Measurements from ENCODE around the gene B4GALT3.

Gene B4GALT3

GRCh38 chr1:161182214-161182613 is 4.9 kb upstream of the B4GALT3 start:
- peaks cover 4% of the 10 kb centered on the region for H3K36me3 Mint-ChIP-seq (ENCODE audit: low read depth)
- no peaks in the 10 kb centered on the region for H3K27me3 Mint-ChIP-seq
- peak overlapping the region; percentile 96 for H3K27ac Mint-ChIP-seq
- H3K9me3 Mint-ChIP-seq = peaks cover 3% of the 10 kb centered on the region
- H3K4me3 Mint-ChIP-seq = peak overlapping the region; percentile 60
- DNase-seq = peak; percentile 65
- H3K4me1 Mint-ChIP-seq (ENCODE audit: low read depth) = peaks cover 81% of the 10 kb centered on the region

- H3K9me3 Mint-ChIP-seq = no peaks in the 10 kb centered on the region
- peaks cover 75% of the 10 kb centered on the region for H3K4me1 Mint-ChIP-seq (ENCODE audit: low read depth)
- no peak for DNase-seq
- peaks cover 19% of the 10 kb centered on the region for H3K36me3 Mint-ChIP-seq (ENCODE audit: low read depth)
- H3K27me3 Mint-ChIP-seq = no peaks in the 10 kb centered on the region
- no peak overlapping the region for H3K4me3 Mint-ChIP-seq
- H3K27ac Mint-ChIP-seq = peak overlapping the region; percentile 35
Measured at GRCh38 chr1:161180639-161181038, 3.3 kb upstream of the B4GALT3 start.

- Mint-ChIP-seq H3K4me3 (no peak overlapping the region), H3K4me1 (ENCODE audit: low read depth) (peaks cover 76% of the 10 kb centered on the region)
Measured at GRCh38 chr1:161179698-161180097, 2.4 kb upstream of the B4GALT3 start.

GRCh38 chr1:161177936-161178244 is 583 bp upstream of the B4GALT3 start:
- no peaks in the 10 kb centered on the region for H3K9me3 Mint-ChIP-seq
- peaks cover 73% of the 10 kb centered on the region for H3K4me1 Mint-ChIP-seq (ENCODE audit: low read depth)
- peak overlapping the region; percentile 94 for H3K4me3 Mint-ChIP-seq
- peaks cover 47% of the 10 kb centered on the region for H3K36me3 Mint-ChIP-seq (ENCODE audit: low read depth)
- peak overlapping the region; percentile 99 for H3K27ac Mint-ChIP-seq
- peak; percentile 48 for DNase-seq
- H3K27me3 Mint-ChIP-seq = no peaks in the 10 kb centered on the region

More at GRCh38 chr1:161179698-161180097, 2.4 kb upstream of the B4GALT3 start:
- no peaks in the 10 kb centered on the region for H3K27me3 Mint-ChIP-seq
- no peak for DNase-seq
- H3K9me3 Mint-ChIP-seq = no peaks in the 10 kb centered on the region
- H3K27ac Mint-ChIP-seq = no peak overlapping the region
- peaks cover 29% of the 10 kb centered on the region for H3K36me3 Mint-ChIP-seq (ENCODE audit: low read depth)

- H3K36me3 Mint-ChIP-seq (ENCODE audit: low read depth) = peaks cover 57% of the 10 kb centered on the region
Measured at GRCh38 chr1:161176468-161177111, 717 bp downstream of the B4GALT3 start.

GRCh38 chr1:161175771-161176453 is 1.4 kb downstream of the B4GALT3 start:
- H3K4me3 Mint-ChIP-seq = peak overlapping the region; percentile 94
- H3K4me1 Mint-ChIP-seq (ENCODE audit: low read depth) = peaks cover 60% of the 10 kb centered on the region
- H3K27ac Mint-ChIP-seq = peak overlapping the region; percentile 99
- no peak for DNase-seq
- no peaks in the 10 kb centered on the region for H3K9me3 Mint-ChIP-seq
- peaks cover 64% of the 10 kb centered on the region for H3K36me3 Mint-ChIP-seq (ENCODE audit: low read depth)
- no peaks in the 10 kb centered on the region for H3K27me3 Mint-ChIP-seq

More at GRCh38 chr1:161176468-161177111, 717 bp downstream of the B4GALT3 start:
- Mint-ChIP-seq H3K27me3 (no peaks in the 10 kb centered on the region), H3K9me3 (no peaks in the 10 kb centered on the region), H3K27ac (peak overlapping the region; percentile 99), H3K4me3 (peak overlapping the region; percentile 94), H3K4me1 (ENCODE audit: low read depth) (peaks cover 65% of the 10 kb centered on the region)
- DNase-seq = no peak

GRCh38 chr1:161174911-161175310 is 2.4 kb downstream of the B4GALT3 start:
- H3K36me3 Mint-ChIP-seq (ENCODE audit: low read depth) = peaks cover 72% of the 10 kb centered on the region
- DNase-seq = no peak
- no peaks in the 10 kb centered on the region for H3K9me3 Mint-ChIP-seq
- no peaks in the 10 kb centered on the region for H3K27me3 Mint-ChIP-seq
- H3K4me1 Mint-ChIP-seq (ENCODE audit: low read depth) = peaks cover 52% of the 10 kb centered on the region
- H3K27ac Mint-ChIP-seq = peak overlapping the region; percentile 99
- H3K4me3 Mint-ChIP-seq = no peak overlapping the region

- peaks cover 84% of the 10 kb centered on the region for H3K36me3 Mint-ChIP-seq (ENCODE audit: low read depth)
- H3K27ac Mint-ChIP-seq = peak overlapping the region; percentile 66
Measured at GRCh38 chr1:161173711-161174110, 3.6 kb downstream of the B4GALT3 start.

GRCh38 chr1:161172776-161173376 is 4.4 kb downstream of the B4GALT3 start:
- DNase-seq = no peak
- H3K36me3 Mint-ChIP-seq (ENCODE audit: low read depth) = peaks cover 90% of the 10 kb centered on the region
- no peak overlapping the region for H3K4me3 Mint-ChIP-seq
- peak overlapping the region; percentile 71 for H3K27ac Mint-ChIP-seq
- peaks cover 52% of the 10 kb centered on the region for H3K4me1 Mint-ChIP-seq (ENCODE audit: low read depth)
- H3K27me3 Mint-ChIP-seq = no peaks in the 10 kb centered on the region
- no peaks in the 10 kb centered on the region for H3K9me3 Mint-ChIP-seq

More at GRCh38 chr1:161173711-161174110, 3.6 kb downstream of the B4GALT3 start:
- Mint-ChIP-seq H3K9me3 (no peaks in the 10 kb centered on the region), H3K27me3 (no peaks in the 10 kb centered on the region), H3K4me3 (no peak overlapping the region), H3K4me1 (ENCODE audit: low read depth) (peaks cover 52% of the 10 kb centered on the region)
- DNase-seq = no peak

- H3K27me3 Mint-ChIP-seq = no peaks in the 10 kb centered on the region
- no peak for DNase-seq
- peaks cover 51% of the 10 kb centered on the region for H3K4me1 Mint-ChIP-seq (ENCODE audit: low read depth)
- peak overlapping the region; percentile 82 for H3K27ac Mint-ChIP-seq
- peaks cover 92% of the 10 kb centered on the region for H3K36me3 Mint-ChIP-seq (ENCODE audit: low read depth)
- no peak overlapping the region for H3K4me3 Mint-ChIP-seq
- H3K9me3 Mint-ChIP-seq = no peaks in the 10 kb centered on the region
Measured at GRCh38 chr1:161172349-161172748, 5.0 kb downstream of the B4GALT3 start.

- Mint-ChIP-seq H3K27ac (peak overlapping the region; percentile 82), H3K4me3 (no peak overlapping the region), H3K4me1 (ENCODE audit: low read depth) (peaks cover 57% of the 10 kb centered on the region), H3K9me3 (no peaks in the 10 kb centered on the region), H3K27me3 (no peaks in the 10 kb centered on the region), H3K36me3 (ENCODE audit: low read depth) (peaks cover 89% of the 10 kb centered on the region)
- DNase-seq = no peak
Measured at GRCh38 chr1:161171696-161172095, 5.6 kb downstream of the B4GALT3 start.

GRCh38 chr1:161171191-161171590 is 6.1 kb downstream of the B4GALT3 start:
- Mint-ChIP-seq H3K4me1 (ENCODE audit: low read depth) (peaks cover 52% of the 10 kb centered on the region), H3K27ac (peak overlapping the region; percentile 79)

GRCh38 chr1:161168906-161169305 is 8.4 kb downstream of the B4GALT3 start:
- H3K27ac Mint-ChIP-seq = peak overlapping the region; percentile 57
- DNase-seq = no peak
- no peaks in the 10 kb centered on the region for H3K9me3 Mint-ChIP-seq
- H3K27me3 Mint-ChIP-seq = no peaks in the 10 kb centered on the region
- peak overlapping the region; percentile 12 for H3K4me3 Mint-ChIP-seq
- H3K36me3 Mint-ChIP-seq (ENCODE audit: low read depth) = peaks cover 80% of the 10 kb centered on the region
- H3K4me1 Mint-ChIP-seq (ENCODE audit: low read depth) = peaks cover 49% of the 10 kb centered on the region

More at GRCh38 chr1:161171191-161171590, 6.1 kb downstream of the B4GALT3 start:
- no peak for DNase-seq
- Mint-ChIP-seq H3K27me3 (no peaks in the 10 kb centered on the region), H3K36me3 (ENCODE audit: low read depth) (peaks cover 88% of the 10 kb centered on the region), H3K4me3 (no peak overlapping the region), H3K9me3 (no peaks in the 10 kb centered on the region)

GRCh38 chr1:161166669-161167548 is 10.4 kb downstream of the B4GALT3 start:
- Mint-ChIP-seq H3K4me3 (peak overlapping the region; percentile 88), H3K4me1 (ENCODE audit: low read depth) (peaks cover 51% of the 10 kb centered on the region), H3K9me3 (no peaks in the 10 kb centered on the region), H3K27ac (peak overlapping the region; percentile 97), H3K27me3 (no peaks in the 10 kb centered on the region), H3K36me3 (ENCODE audit: low read depth) (peaks cover 80% of the 10 kb centered on the region)
- no peak for DNase-seq

Data from activated T-cell treated with anti-CD3 and anti-CD28 coated beads, Interleukin-2, amount 50 U/mL, for 24 hours (primary cell).